ENCODE results near the gene BAIAP2. TPM values are rescaled to one million over a fixed set of nuclear protein-coding genes. Genes with fewer than 3 reads are reported as not detected.

The BAIAP2 gene
- total and polyA plus RNA-seq, 2 donors (not counting 1 experiment from before 2014, with no cell fraction given): 1.3 to 12.0 TPM

- H3K9ac ChIP-seq (ENCODE audit: low read length): no peak overlapping the region
- H3K27ac ChIP-seq (ENCODE audit: low read length in 2 of 2): no peak overlapping the region
- no peaks in the 10 kb centered on the region for H3K4me1 Mint-ChIP-seq
- DNase-seq (no peak), ATAC-seq (ENCODE audit: low read depth) (no peak)
- H3K79me2 ChIP-seq (ENCODE audit: control insufficient read depth, insufficient read depth, low read length): no peaks in the 10 kb centered on the region
- no peaks in the 10 kb centered on the region for H3K9me3 Mint-ChIP-seq (ENCODE audit: insufficient read depth)
- H3K4me3 Mint-ChIP-seq: no peak overlapping the region
- 87% methylated on average over 23 of the region's 23 CpGs for WGBS (ENCODE audit: insufficient coverage)
- H3K27ac Mint-ChIP-seq: no peak overlapping the region
- CTCF ChIA-PET: interaction anchor here (1.3 to 2.5 kb wide), 2 partner anchors 10 to 68 kb away, joined by 3 to 7 read pairs; no protein-coding TSS in a partner anchor
- H3K9me3 ChIP-seq (ENCODE audit: control extremely low read depth in 1 of 3, control insufficient read depth in 2 of 3, insufficient read depth in 1 of 3, low read length in 2 of 3): no peaks in the 10 kb centered on the region
- H4K20me1 ChIP-seq (ENCODE audit: control insufficient read depth, insufficient read depth, low read length, poor library complexity, severe bottlenecking): no peaks in the 10 kb centered on the region
- H3K4me1 ChIP-seq (ENCODE audit: control insufficient read depth in 2 of 2, insufficient read depth in 2 of 2, low read length in 2 of 2): no peaks in the 10 kb centered on the region
- TF ChIP-seq CTCF (IDR thresholded peaks at IDR 0.05): no peak
- TF ChIP-seq EZH2 (IDR thresholded peaks at IDR 0.05; ENCODE audit: borderline replicate concordance, insufficient read depth, low read depth, low read length, poor library complexity, severe bottlenecking): no peak
- H3K4me3 ChIP-seq (ENCODE audit: control extremely low read depth in 1 of 5, extremely low read depth in 1 of 5, insufficient read depth in 1 of 5, low read depth in 2 of 5, low read length in 4 of 5): no peak overlapping the region
- intact Hi-C loops (cut with micrococcal nuclease): no loop called here
- no peak overlapping the region for H3K4me2 ChIP-seq (replicated peaks; ENCODE audit: low read depth, low read length, poor library complexity, severe bottlenecking)
- H3K27me3 ChIP-seq (replicated peaks in 1 of 4; ENCODE audit: control extremely low read depth in 1 of 4, control insufficient read depth in 3 of 4, insufficient read depth in 4 of 4, low read length in 3 of 4): peaks cover 0 to 3% (median 0%) of the 10 kb centered on the region in 4 experiments
- no peaks in the 10 kb centered on the region for H3K36me3 ChIP-seq (replicated peaks in 1 of 2; ENCODE audit: control extremely low read depth in 1 of 2, control insufficient read depth in 1 of 2, extremely low read depth in 1 of 2, insufficient read depth in 2 of 2, low read length in 1 of 2)
- POLR2A ChIA-PET: no interaction called here
- no peak overlapping the region for H2AFZ ChIP-seq (ENCODE audit: insufficient read depth, low read depth, low read length, poor library complexity, severe bottlenecking)
- peaks cover 7% of the 10 kb centered on the region for H3K27me3 Mint-ChIP-seq
Observed at GRCh38 chr17:81091774-81092517, 57.0 kb downstream of the BAIAP2 start.

GRCh38 chr17:81092518-81093095 is 57.7 kb downstream of the BAIAP2 start:
- Histone ChIP-seq H3K27ac (ENCODE audit: low read length in 2 of 2) (no peak overlapping the region), H3K79me2 (ENCODE audit: control insufficient read depth, insufficient read depth, low read length) (no peaks in the 10 kb centered on the region), H3K4me2 (replicated peaks; ENCODE audit: low read depth, low read length, poor library complexity, severe bottlenecking) (no peak overlapping the region), H3K4me3 (ENCODE audit: control extremely low read depth in 1 of 5, extremely low read depth in 1 of 5, insufficient read depth in 1 of 5, low read depth in 2 of 5, low read length in 4 of 5) (no peak overlapping the region), H4K20me1 (ENCODE audit: control insufficient read depth, insufficient read depth, low read length, poor library complexity, severe bottlenecking) (no peaks in the 10 kb centered on the region), H3K9me3 (ENCODE audit: control extremely low read depth in 1 of 3, control insufficient read depth in 2 of 3, insufficient read depth in 1 of 3, low read length in 2 of 3) (no peaks in the 10 kb centered on the region), H3K9ac (ENCODE audit: low read length) (no peak overlapping the region), H2AFZ (ENCODE audit: insufficient read depth, low read depth, low read length, poor library complexity, severe bottlenecking) (no peak overlapping the region), H3K4me1 (ENCODE audit: control insufficient read depth in 2 of 2, insufficient read depth in 2 of 2, low read length in 2 of 2) (no peaks in the 10 kb centered on the region), H3K36me3 (replicated peaks in 1 of 2; ENCODE audit: control extremely low read depth in 1 of 2, control insufficient read depth in 1 of 2, extremely low read depth in 1 of 2, insufficient read depth in 2 of 2, low read length in 1 of 2) (no peaks in the 10 kb centered on the region), H3K27me3 (replicated peaks in 1 of 4; ENCODE audit: control extremely low read depth in 1 of 4, control insufficient read depth in 3 of 4, insufficient read depth in 4 of 4, low read length in 3 of 4) (peaks cover 0 to 6% (median 2%) of the 10 kb centered on the region in 4 experiments)
- Mint-ChIP-seq H3K4me1 (no peaks in the 10 kb centered on the region), H3K27ac (no peak overlapping the region), H3K27me3 (peaks cover 7% of the 10 kb centered on the region), H3K9me3 (ENCODE audit: insufficient read depth) (no peaks in the 10 kb centered on the region), H3K4me3 (no peak overlapping the region)
- POLR2A ChIA-PET: no interaction called here
- TF ChIP-seq CTCF (IDR thresholded peaks at IDR 0.05): no peak
- TF ChIP-seq EZH2 (IDR thresholded peaks at IDR 0.05; ENCODE audit: borderline replicate concordance, insufficient read depth, low read depth, low read length, poor library complexity, severe bottlenecking): no peak
- intact Hi-C loops (cut with micrococcal nuclease): no loop called here
- WGBS (ENCODE audit: insufficient coverage): 94% methylated on average over 23 of the region's 24 CpGs
- CTCF ChIA-PET: interaction anchor here (1.3 to 2.5 kb wide), 2 partner anchors 9 to 69 kb away, joined by 3 to 7 read pairs; no protein-coding TSS in a partner anchor
- ATAC-seq (ENCODE audit: low read depth) (no peak), DNase-seq (no peak)
